Spleen (tissue), 7 donors: ENCODE results near the gene KCNQ1.

ENCODE experiments used
- POLR2A ChIP-seq, 3 donors: fragments of 450-650 bp; IDR thresholded peaks; one replicate each; pipeline ENCODE4 v1.5.1; 2017; ENCODE audit warnings: antibody characterized with exemption in 3 of 3, mild to moderate bottlenecking in 1 of 3
- TF ChIP-seq, protein P1 (sequence below), 11 experiments: fragments of 200-600 bp in 7 of 11; fragments of 450-650 bp in 4 of 11; sonication (generic) in 4 of 11; IDR thresholded peaks in 8 of 11; conservative IDR thresholded peaks in 3 of 11; 1 replicate in 7 of 11; 2 replicates in 4 of 11; pipeline versions ENCODE4 v1.4.0 to v1.8.0; 2016 to 2021; ENCODE audit warnings: antibody characterized with exemption in 11 of 11, inconsistent platforms in 4 of 11, mild to moderate bottlenecking in 1 of 11
- donor health status: DM: no; HTN: no; CAD: no; lungs with moderate emphysema.
- donor health status: DM: no; HTN: no; CAD: no.
- donor health status: DM: no; HTN: no; CAD: no.

GRCh38 chr11:2510626-2511402 lies 66.0 kb downstream of the KCNQ1 start:
- TF ChIP-seq, protein P1, sequence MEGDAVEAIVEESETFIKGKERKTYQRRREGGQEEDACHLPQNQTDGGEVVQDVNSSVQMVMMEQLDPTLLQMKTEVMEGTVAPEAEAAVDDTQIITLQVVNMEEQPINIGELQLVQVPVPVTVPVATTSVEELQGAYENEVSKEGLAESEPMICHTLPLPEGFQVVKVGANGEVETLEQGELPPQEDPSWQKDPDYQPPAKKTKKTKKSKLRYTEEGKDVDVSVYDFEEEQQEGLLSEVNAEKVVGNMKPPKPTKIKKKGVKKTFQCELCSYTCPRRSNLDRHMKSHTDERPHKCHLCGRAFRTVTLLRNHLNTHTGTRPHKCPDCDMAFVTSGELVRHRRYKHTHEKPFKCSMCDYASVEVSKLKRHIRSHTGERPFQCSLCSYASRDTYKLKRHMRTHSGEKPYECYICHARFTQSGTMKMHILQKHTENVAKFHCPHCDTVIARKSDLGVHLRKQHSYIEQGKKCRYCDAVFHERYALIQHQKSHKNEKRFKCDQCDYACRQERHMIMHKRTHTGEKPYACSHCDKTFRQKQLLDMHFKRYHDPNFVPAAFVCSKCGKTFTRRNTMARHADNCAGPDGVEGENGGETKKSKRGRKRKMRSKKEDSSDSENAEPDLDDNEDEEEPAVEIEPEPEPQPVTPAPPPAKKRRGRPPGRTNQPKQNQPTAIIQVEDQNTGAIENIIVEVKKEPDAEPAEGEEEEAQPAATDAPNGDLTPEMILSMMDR (IDR thresholded peaks at IDR 0.05 in 8 of 11, conservative IDR thresholded peaks at IDR 0.05 in 3 of 11), result no peak
- TF ChIP-seq POLR2A (IDR thresholded peaks at IDR 0.05), result no peak
